NCI-H2196 treated with DMSO at 0.1 percent for 48 hours (cell line): ENCODE measurements around the gene PC.

Source experiments
- DNase-seq: peaks from one replicate; lab custom pipeline; 2025; ENCODE audit not compliant: unreplicated experiment; lab: John Stamatoyannopoulos, UW

The PC gene

DNA sequence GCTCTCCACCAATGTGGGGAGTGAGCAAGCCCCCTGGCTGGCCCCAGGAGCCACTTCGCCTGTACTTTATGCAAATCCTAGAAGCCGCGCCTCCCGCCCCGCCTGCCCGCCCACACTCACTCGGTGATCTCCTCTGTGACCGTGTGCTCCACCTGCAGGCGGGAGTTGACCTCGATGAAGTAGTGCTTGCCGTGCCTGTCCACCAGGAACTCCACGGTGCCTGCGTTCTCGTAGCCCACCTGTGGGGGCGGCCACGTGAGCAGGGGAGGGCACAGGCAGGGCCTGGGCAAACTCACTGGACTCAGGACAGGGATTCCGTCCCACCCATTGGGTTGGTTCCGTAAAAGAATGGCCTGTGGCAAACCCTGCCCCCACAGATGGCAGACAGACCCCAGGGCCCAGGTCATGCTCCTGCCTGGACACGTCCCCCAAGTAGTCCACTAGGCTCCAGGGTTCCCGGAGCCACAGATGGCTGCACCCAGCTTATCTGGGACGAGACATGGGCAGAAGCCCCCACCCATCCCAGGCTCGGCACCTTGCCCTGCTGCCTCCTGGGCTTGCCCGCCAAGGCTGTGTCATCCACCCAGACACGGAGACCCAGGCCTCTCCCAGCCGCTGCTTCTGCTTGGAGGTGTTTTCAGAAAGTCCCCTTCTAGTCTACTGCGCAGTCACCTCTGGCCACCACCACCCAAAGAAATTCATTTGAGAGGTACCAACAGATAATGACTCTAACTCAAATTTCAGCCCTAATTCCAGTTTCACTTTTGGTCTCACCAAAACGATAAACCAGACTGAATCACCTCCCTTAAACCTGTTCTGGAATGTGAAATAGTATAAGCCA, 89.2 kb downstream of the PC start:
- DNase-seq: no peak

DNA sequence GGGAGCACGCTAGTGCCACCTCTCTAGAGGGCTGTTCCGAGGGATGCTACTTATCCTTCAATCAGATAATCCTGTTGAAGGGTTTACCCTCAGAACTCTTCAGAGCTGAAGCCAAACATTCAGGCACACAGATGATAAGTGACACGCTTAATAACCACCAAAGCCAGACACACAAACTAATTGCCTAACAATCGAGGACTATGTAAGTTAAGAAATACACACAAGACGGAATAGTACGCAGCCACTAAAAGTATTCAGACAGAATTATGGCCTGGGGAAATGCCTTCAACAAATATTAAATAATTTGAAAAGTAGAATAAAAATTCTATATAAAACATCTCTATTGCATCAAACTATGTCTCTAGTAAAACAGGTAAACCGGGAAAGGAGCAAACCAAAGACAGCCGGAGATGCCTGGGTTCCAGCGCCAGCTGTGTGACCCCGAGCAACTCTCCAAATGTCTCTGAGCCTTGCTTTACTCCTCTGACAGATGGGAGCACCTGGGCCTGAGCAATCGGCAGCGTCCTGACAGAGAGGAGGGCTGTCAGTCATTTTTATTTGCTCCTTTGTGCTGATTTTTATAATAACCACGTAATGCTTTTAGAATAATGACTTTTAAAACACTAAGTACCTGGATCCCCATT, 90.0 kb downstream of the PC start:
- no peak for DNase-seq

- DNase-seq: no peak
Observed at GRCh38 chr11:66867425-66868040, 90.7 kb downstream of the PC start.

- DNase-seq: no peak
Observed at GRCh38 chr11:66866511-66866986, 91.6 kb downstream of the PC start.

GRCh38 chr11:66866007-66866406, 92.2 kb downstream of the PC start:
- DNase-seq: no peak

DNA sequence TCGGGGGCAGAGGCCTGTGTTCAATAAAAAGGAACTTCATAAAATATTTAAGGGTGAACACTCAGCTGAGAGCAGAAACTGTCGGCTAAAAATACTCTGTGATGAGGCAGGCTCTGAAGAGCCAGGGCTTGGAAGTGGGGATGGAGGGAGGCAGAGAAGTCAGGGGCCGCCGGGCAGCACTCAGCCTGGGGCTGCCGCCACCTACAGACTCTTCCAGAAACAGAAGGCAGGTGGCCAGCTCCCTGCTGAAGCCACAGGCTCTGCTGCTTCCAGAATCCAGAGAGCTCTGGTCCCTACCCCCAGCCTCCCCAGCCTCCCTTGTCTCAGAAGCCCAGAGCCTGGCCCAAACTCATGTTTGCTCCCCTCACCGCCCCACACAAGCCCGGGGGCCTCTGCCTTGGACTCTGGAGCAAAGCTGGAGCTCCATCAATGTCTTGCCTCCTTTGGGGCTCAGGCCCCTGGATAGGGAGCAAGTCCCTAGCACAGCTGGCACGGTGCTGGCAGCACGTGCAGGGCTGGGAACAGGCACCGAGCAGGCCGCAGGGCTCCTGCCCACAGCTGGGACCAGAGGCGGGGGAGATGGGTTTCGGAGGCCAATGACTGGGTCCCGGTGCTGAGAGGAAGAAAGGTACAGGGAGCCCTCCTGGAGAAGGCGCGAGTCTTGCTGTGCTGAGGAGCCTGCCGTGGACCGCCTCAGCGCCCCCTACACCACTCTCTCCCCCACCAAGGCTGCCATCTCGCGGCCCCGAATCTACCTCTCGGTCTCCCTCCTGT, 93.1 kb downstream of the PC start:
- no peak for DNase-seq

DNA sequence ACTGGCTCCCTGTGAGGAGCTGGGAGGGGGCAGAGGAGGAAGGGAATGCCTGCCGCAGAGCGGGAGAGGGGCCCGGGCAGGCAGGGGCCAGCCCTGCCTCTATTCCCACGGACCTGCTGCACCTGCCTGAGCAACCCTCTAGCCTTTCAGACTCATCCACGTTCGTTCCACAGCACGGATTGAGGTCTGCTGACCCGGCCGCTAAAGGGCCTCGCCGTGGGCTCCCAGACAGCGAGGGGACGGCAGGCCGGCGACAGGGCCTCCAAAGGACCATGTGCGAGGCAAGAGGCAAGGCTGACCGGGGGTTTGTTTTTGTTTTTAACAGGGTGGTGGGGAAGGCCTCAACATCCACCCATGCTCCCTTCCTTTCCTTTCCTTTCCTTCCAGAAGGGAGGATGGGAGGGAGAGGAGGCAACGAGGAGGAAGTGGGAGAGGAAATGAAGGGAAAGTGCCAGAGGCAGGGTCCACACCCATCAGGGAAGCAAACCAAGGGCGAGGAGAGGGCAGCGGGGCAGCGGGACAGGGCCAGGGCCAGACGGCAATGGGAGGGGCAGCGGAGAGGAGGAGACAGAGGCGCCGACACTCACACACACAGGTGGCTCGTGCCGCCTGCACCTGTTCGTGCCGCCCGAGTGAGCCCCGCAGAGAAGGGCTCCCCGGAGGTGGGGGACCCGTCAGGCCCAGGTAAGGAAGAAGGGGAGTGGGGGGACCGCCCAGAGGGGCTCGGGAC, 93.8 kb downstream of the PC start:
- no peak for DNase-seq

DNA sequence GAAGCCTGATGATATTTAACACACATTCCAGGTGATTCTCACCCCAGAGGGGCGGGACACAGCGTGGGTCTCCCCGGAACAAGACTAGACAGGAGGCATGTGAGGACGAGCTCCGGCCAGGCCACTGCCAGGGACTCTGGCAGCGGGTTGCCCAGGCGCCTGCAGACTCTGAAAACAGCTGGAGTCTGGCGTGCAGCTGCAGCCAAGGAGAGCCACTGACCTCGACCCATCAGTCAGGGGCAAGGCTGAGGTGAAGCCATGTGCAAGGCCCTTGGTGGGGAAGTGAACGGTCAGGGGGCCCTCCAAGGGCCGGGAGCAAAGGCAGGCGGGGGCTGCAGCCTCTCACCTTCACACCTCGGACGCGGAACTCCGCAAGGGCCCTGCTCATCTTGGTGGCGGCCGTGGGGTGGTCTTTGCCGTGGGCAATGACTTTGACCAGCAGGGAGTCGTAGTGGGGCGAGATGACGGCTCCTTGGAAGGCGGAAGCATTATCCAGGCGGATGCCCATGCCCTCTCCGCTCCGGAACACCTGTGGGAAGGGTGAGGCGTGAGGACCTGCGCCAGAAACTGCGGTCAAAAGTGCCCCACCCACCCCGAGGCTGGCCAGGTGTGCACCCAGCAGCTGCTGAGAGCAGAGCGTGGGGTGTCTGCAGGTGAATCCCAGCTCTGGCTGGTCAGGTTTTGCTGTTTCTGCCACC, 94.6 kb downstream of the PC start:
- no peak for DNase-seq

- DNase-seq: no peak
Observed at GRCh38 chr11:66862559-66863037, 95.6 kb downstream of the PC start.

DNA sequence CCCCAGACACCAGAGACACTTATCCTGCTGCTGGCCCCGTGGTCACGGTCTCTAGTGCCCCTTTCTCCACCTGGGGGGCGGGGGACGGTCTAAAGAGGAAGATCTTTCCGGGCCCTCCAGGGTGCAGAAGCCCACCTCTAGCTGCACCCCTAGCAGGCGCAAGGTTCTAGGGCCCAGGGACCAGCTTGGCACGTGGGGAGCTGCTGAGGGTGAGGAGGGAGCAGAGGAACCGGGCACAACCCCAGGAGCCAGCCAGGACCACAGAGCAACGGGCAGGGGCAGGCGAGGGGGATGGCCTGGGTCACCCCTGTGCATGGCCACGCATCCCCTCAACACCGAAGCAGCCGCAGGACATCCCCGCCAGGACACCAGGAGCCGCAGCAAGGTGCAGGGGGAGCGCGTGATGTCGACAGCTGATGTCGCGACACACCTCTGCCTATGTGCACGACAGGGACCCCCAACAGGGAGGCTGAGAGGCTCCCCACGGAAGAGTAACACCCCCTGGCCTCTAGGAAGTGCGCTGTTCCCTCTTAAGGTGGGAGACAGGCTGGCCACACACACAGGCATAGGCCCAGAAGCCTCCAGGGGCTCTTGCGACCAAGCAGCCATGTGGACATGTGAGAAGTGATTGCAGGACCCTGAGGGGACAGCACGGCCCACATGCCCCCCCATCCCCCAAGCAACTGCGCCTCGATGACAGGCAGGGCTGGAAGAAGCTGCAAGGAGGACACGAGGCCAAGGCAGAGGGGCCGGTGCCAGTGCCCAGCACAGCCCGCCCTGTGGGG, 96.2 kb downstream of the PC start:
- DNase-seq: no peak

DNA sequence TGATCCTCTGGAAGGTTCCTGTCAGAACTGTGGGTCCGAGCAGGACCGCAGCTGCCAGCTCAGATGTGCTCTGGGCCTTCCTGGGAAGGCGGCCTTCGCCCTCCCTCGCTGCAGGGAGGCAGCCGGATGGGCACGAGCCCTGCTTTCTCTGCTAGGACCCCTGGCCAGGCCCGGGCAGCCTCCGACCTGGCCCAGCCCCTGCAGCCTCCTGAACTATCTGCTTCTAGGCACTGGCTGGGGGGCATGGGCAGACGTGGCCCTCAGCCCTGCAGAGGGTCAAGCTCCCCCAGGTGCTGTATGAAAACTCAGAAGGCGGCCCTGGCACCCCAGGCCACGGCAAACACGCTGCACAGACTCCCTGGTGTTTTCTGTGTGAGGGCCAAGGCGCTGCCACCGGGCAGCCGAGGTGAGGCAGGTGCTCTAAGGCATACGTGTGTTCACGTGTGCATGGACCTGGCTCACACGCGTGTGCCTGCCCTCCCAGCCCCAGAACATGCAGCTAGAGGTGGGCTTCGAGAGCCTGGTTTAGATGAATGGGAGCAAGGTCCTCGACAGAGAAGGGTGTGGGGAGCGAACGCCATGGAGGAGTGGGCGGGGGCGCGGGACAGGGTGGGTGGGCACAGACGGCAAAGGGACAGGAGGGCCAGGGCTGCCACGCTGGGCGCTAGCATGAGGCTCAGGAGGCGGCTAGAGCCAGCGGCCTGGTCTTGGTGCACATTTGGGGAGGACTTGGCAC, 97.0 kb downstream of the PC start:
- no peak for DNase-seq

DNA sequence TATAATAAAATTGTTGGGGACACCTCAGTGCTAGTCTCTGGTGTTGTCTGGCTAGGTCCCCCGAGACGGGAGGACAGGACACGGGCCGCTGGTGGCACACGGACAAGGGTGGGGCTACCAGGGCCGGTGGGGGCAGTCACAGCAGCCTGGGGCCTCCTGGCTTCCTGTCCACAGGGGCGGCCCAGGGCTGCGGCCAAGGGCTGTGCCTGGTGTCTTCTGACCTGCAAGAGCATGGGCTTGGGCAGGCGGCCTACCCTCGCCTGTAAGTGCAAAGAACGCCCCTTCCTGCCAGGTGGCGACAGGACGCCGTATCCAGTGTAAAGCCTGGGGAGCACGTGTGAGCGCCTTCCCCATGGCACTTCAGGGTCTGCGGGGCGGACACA, 97.7 kb downstream of the PC start:
- DNase-seq: no peak

GRCh38 chr11:66859686-66860448, 98.3 kb downstream of the PC start:
- DNase-seq: no peak

DNA sequence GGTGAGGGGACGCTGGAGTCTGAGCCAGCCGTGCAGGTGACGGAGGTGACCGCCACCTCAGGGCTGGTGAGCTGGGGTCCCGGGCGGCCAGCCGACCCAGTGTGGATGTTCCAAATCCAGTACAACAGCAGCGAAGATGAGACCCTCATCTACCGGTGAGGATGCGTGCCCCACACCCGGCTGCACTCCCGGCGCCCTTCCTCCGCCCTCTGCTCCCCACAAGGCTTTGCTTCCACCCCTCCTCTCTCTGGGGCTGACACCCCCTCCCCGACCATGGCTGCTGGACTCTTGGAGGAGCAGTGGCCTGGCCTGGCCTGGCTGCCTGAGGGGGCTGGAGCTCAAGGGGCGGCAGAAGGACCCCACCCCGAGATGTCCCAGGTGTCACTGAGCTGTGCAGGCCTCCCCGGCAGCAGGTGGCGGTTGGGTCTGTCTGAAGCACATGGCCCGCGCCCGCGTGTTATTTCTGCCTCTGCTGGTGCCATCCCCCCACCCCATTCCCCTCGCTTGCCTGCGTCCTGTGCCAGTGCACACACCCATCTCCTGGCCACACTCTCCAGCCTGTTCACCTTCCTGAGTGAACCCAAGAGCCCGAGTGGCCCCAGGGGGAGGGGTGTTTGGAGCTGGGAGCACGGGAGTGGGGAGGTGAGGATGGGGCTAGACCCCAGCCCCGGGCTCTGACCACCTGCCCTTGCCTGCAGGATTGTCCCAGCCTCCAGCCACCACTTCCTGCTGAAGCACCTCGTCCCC, 99.1 kb downstream of the PC start:
- no peak for DNase-seq

- no peak for DNase-seq
Observed at GRCh38 chr11:66858186-66858938, 99.8 kb downstream of the PC start.

GRCh38 chr11:66857927-66858185, 100.3 kb downstream of the PC start:
- DNase-seq: no peak
